Measurements from ENCODE around the gene MESP2.
"Not testable (repeated sequence)": the region's sequence is repeated elsewhere in the genome, so short reads cannot be mapped to it uniquely, and the experiment has no call there.

The MESP2 gene

GRCh38 chr15:89781891-89782618, 5.9 kb downstream of the MESP2 start:
- peak; percentile 73 for DNase-seq (ENCODE audit: low read depth)

GRCh38 chr15:89782619-89782950, 6.5 kb downstream of the MESP2 start:
- not testable (repeated sequence) for DNase-seq (ENCODE audit: low read depth)

GRCh38 chr15:89783111-89783860, 7.2 kb downstream of the MESP2 start:
- DNase-seq (ENCODE audit: low read depth), result peak; percentile 54

GRCh38 chr15:89783861-89784685, 7.9 kb downstream of the MESP2 start:
- peak; percentile 56 for DNase-seq (ENCODE audit: low read depth)

- no peak for DNase-seq (ENCODE audit: low read depth)
These were observed 8.5 kb downstream of the MESP2 start for GRCh38 chr15:89784686-89784960.

- no peak for DNase-seq (ENCODE audit: low read depth)
These were observed 9.1 kb downstream of the MESP2 start for GRCh38 chr15:89785064-89785773.

GRCh38 chr15:89785774-89786140, 9.6 kb downstream of the MESP2 start:
- peak; percentile 72 for DNase-seq (ENCODE audit: low read depth)

GRCh38 chr15:89787944-89788343, 11.8 kb downstream of the MESP2 start:
- DNase-seq (ENCODE audit: low read depth), result no peak

- not testable (repeated sequence) for DNase-seq (ENCODE audit: low read depth)
These were observed 12.5 kb downstream of the MESP2 start for GRCh38 chr15:89788585-89788984.

GRCh38 chr15:89790206-89790605, 14.1 kb downstream of the MESP2 start:
- DNase-seq (ENCODE audit: low read depth), result no peak

GRCh38 chr15:89790661-89791060, 14.5 kb downstream of the MESP2 start:
- DNase-seq (ENCODE audit: low read depth), result no peak

- no peak for DNase-seq (ENCODE audit: low read depth)
These were observed 16.1 kb downstream of the MESP2 start for GRCh38 chr15:89792106-89792805.

- peak; percentile 77 for DNase-seq (ENCODE audit: low read depth)
These were observed 18.6 kb downstream of the MESP2 start for GRCh38 chr15:89794627-89795241.

- no peak for DNase-seq (ENCODE audit: low read depth)
These were observed 19.9 kb downstream of the MESP2 start for GRCh38 chr15:89795996-89796395.

- no peak for DNase-seq (ENCODE audit: low read depth)
These were observed 21.6 kb downstream of the MESP2 start for GRCh38 chr15:89797678-89798201.

- no peak for DNase-seq (ENCODE audit: low read depth)
These were observed 23.1 kb downstream of the MESP2 start for GRCh38 chr15:89799011-89799911.

- DNase-seq (ENCODE audit: low read depth), result no peak
These were observed 23.9 kb downstream of the MESP2 start for GRCh38 chr15:89799918-89800498.

GRCh38 chr15:89801471-89802195, 25.5 kb downstream of the MESP2 start:
- no peak for DNase-seq (ENCODE audit: low read depth)
